C4-2B (cell line): ENCODE data around the gene SRXN1.

Experiments used
- H3K27ac ChIP-seq: fragments of 450-650 bp; 2 replicates; pipeline ENCODE4 v1.5.1; 2017
- ZFX ChIP-seq: fragments of 450-650 bp; IDR thresholded peaks from 2 replicates; pipeline ENCODE4 v1.6.1; 2017
- TF ChIP-seq, protein P1 (sequence below): fragments of 450-650 bp; conservative IDR thresholded peaks from 2 replicates; pipeline ENCODE4 v1.5.1; 2017; ENCODE audit warnings: mild to moderate bottlenecking

The SRXN1 gene

GRCh38 chr20:652615-653109, 338 bp downstream of the SRXN1 start:
- peak overlapping the region; percentile 98 for H3K27ac ChIP-seq
- TF ChIP-seq ZFX: peak; percentile 86
- TF ChIP-seq, protein P1, sequence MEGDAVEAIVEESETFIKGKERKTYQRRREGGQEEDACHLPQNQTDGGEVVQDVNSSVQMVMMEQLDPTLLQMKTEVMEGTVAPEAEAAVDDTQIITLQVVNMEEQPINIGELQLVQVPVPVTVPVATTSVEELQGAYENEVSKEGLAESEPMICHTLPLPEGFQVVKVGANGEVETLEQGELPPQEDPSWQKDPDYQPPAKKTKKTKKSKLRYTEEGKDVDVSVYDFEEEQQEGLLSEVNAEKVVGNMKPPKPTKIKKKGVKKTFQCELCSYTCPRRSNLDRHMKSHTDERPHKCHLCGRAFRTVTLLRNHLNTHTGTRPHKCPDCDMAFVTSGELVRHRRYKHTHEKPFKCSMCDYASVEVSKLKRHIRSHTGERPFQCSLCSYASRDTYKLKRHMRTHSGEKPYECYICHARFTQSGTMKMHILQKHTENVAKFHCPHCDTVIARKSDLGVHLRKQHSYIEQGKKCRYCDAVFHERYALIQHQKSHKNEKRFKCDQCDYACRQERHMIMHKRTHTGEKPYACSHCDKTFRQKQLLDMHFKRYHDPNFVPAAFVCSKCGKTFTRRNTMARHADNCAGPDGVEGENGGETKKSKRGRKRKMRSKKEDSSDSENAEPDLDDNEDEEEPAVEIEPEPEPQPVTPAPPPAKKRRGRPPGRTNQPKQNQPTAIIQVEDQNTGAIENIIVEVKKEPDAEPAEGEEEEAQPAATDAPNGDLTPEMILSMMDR: no peak

DNA sequence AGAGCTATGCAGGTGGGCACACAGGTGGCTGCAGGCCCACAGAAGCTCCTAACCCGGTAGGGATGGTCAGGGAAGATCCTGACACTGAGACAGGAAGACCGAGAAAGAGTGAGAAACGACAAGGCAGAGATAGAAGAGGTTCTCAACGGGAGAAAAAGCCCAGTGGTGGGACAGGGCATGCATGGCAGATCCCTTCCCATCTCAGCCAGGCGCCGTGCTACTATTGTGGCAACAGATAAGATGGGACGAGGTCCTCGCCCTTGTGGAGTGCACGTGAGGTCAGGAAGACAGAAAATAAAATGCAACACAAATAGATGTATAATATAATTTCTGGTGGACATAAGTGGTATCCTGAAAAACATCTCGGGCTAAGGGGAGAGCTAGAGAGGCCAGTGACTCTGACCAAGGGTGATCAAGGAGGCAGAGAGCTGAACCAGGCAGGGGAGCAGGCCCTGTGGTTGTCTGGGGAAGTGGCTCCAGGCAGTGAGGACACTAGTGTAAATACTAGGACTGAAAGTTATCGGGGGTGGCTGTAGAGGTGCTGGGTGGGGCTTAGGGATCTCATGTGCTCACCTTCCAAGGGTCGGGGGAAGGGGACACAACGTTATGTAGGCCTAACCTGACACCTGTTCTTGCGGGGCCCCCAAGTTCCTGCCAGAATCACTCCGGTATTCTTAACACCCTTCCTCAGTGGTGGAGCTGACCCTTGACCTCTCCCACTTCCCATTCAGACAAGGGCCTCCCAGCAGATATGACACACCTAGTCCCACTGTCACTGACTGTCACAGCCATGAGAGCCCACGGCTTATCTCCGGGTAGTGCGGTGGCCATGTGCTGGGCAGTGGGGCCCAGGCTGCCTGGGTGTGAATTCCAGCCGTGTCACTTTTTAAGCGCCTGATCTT, 1.0 kb downstream of the SRXN1 start:
- peak overlapping the region; percentile 98 for H3K27ac ChIP-seq
- TF ChIP-seq ZFX: no peak
- TF ChIP-seq, protein P1: no peak

DNA sequence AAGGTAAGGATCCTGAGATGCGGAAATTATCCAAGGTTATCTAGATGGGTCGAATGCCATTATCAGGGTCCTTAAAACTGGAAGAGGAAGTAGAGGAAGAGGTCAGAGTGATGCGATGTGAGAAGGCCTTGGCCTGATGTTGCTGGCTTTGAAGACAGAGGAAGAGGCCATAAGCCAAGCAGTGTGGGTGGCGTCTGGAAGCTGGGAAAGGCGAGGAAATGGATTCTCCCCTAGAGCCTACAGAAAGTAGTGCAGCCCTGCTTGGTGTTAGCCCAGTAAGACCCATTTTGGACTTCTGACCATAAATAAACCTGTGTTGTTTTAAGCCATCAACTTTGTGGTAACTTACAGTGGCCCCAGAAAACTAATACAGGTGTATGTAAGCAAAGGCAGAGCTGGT, 2.0 kb downstream of the SRXN1 start:
- H3K27ac ChIP-seq: no peak overlapping the region; the same call in 1 of the 2 replicates
- TF ChIP-seq, protein P1: no peak
- no peak for TF ChIP-seq ZFX

DNA sequence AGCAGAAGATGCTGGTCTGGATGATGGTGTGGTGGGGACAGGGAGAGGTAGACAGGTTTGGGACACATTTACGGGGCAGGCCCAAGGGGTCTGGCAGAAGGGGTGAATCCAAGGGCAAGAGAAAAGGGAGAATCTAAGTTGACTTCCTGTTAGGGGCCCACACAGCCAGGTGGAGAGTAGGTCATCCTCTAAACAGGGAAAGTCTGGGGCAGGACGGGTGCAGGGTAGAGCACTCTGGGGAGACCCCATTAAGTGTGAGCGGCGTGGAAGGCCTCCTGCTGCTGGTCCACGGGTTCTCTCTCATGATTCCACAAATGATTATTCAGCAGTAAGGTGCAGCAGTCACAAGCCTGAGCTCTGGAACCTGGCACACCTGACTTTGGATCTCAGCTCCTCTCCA, 2.7 kb downstream of the SRXN1 start:
- no peak for TF ChIP-seq ZFX
- TF ChIP-seq, protein P1: no peak
- H3K27ac ChIP-seq: no peak overlapping the region

- H3K27ac ChIP-seq: no peak overlapping the region
- TF ChIP-seq, protein P1: no peak
- TF ChIP-seq ZFX: no peak
Measured at GRCh38 chr20:647479-648019, 5.5 kb downstream of the SRXN1 start.

- no peak overlapping the region for H3K27ac ChIP-seq
- TF ChIP-seq ZFX: no peak
Measured at GRCh38 chr20:646868-647233, 6.1 kb downstream of the SRXN1 start.

- TF ChIP-seq ZFX: no peak
- TF ChIP-seq, protein P1: no peak
- H3K27ac ChIP-seq: no peak overlapping the region
Measured at GRCh38 chr20:646107-646867, 6.7 kb downstream of the SRXN1 start.
